Activated gamma-delta T cell treated with anti-CD3 and anti-CD28 coated beads, Interleukin-2, amount 50 U/mL, for 16 hours (primary cell): ENCODE data around the gene PDZD8.

Experiments used
- DNase-seq: peaks from one replicate; pipeline ENCODE4 v3.0.0-alpha.2; 2020; ENCODE audit warnings: low read depth

PDZD8 gene, protein sequence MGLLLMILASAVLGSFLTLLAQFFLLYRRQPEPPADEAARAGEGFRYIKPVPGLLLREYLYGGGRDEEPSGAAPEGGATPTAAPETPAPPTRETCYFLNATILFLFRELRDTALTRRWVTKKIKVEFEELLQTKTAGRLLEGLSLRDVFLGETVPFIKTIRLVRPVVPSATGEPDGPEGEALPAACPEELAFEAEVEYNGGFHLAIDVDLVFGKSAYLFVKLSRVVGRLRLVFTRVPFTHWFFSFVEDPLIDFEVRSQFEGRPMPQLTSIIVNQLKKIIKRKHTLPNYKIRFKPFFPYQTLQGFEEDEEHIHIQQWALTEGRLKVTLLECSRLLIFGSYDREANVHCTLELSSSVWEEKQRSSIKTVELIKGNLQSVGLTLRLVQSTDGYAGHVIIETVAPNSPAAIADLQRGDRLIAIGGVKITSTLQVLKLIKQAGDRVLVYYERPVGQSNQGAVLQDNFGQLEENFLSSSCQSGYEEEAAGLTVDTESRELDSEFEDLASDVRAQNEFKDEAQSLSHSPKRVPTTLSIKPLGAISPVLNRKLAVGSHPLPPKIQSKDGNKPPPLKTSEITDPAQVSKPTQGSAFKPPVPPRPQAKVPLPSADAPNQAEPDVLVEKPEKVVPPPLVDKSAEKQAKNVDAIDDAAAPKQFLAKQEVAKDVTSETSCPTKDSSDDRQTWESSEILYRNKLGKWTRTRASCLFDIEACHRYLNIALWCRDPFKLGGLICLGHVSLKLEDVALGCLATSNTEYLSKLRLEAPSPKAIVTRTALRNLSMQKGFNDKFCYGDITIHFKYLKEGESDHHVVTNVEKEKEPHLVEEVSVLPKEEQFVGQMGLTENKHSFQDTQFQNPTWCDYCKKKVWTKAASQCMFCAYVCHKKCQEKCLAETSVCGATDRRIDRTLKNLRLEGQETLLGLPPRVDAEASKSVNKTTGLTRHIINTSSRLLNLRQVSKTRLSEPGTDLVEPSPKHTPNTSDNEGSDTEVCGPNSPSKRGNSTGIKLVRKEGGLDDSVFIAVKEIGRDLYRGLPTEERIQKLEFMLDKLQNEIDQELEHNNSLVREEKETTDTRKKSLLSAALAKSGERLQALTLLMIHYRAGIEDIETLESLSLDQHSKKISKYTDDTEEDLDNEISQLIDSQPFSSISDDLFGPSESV

DNA sequence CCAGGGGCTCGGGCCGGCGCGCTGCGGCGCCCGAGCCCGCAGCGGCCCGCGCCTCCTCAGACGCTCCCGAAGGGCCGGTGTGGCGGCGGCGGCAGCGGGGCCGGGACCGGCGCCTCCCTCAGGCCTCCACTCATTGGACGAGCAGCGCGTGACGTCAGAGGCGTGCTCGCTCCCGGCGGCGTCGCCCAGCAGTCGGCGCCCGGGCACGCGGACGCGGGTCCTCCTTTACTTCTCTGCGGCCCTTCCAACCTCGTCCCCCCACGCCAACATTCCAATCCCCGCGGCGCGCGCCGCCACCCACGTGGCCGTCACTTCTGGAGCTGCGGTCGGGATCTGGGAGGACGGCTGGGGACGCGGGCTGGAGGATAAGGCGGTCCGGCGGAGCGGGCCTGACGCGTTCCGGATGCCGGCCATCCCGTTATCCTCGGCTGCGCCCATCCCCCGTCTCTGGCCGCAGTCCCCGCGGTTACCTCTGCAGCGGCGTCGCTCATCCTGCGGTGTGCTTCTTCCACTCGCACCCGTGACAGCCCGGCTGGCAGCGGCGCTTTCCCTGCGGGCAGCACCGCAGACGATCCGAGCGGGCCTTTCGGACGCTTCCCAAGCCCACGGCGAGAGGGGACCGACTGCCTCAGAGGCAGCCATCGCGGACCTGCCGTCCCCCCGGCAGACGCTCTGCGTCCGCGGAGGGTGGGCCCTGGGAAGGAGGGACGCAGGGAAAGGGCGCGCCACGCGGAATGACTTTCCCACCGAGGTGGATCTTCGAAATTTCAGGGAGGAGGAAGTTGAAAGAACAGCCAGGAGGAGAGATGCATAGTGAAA lies at the start of gene PDZD8:
Gene PDZD8, minus strand, starts transcription at position 81 of the 819 bp plus-strand sequence. CDS start 213 bp downstream, outside the sequence.
- DNase-seq = peak; percentile 81

DNA sequence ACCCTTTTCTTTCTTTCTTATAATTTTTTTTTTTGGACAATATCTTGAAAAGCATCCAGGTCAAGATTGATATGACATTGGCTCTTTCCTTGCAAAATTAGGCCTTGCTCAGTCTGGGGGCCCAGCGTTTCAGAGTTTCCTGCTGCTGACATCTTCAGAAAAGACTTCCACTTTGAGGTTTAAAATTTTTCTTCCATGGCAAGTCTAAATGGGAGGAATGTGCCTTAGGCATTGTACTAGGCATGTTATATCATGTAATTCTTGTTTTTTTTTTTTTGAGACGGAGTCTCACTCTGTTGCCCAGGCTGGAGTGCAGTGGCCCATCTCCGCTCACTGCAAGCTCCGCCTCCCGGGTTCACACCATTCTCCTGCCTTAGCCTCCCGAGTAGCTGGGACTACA lies 48.9 kb upstream of the PDZD8 start:
- no peak for DNase-seq

DNA sequence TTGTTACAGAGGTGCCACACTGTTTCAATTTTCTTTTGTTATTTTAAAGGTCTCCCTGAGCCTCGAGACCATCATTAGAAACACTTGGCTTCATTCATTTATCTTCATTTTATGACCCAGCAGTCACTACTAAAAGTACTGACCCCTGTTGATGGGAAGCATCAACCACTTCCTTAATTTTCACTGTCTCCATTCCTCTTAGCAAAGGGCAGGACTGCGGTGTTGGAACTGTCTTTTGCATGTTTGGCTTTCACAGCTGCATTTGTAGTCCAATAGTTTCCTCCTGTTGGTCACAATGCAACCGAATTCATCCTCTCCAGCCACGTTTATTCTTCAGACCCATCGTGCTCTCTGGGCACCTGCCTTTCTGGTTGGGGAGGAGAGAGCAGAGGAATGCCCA lies 46.7 kb upstream of the PDZD8 start:
- DNase-seq = no peak

DNA sequence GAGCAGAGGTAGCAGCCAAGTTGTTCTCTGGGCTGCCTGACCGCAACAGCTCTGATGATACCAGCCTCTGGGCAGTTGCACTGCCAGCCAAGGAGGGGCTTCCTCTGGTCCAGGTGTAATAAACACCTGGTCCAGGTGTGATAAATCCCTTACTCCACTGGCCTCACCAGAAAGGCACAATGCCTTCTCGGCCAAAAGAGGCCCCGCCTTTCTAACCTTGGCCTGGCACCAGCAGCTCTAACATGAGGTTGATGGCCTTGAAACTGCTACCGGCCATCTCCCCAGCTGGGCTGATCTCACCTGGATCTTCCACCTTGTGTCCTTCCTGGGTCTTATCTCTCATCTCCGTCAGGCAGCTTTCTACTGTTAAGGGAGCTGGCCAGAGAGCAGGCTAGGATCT lies 45.5 kb upstream of the PDZD8 start:
- DNase-seq = no peak

DNA sequence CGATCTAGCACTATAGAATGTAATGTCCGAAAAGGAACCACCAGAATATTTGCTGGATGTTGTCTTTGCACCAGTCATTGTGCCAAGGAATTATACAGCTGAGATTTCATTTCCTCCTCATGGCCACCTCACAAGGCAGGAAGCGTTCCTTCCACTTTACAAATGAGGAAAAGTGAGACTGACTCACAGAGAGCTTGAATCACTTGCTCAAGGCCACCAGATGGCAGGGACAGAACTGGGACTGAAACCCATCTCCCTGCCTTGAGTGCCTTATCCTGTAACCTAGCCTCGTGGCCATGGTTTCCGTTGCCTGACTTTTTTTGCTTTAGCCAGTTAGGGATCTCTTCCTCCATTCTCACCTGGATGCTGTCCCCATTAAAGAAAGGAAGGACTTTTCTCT lies 44.7 kb upstream of the PDZD8 start:
- no peak for DNase-seq

DNA sequence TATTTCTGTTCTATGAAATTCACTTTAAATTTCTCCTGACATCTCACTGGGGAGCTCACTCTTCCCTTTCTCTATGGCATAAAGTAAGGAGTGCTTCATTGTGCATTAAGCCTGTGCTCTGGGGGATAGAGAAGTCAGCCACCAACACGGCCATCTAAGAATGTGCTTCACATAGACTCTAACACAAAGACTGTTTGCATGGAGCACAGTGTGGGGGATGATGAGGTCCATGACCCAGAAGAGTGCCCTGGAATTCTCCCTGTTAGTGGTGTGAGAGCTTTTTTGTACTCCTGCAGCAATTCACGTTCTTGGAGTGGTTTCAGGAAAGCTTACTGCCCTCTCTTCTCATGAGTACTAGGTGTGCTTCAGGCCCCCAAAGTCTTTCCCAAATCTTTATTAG lies 43.9 kb upstream of the PDZD8 start:
- DNase-seq = no peak

DNA sequence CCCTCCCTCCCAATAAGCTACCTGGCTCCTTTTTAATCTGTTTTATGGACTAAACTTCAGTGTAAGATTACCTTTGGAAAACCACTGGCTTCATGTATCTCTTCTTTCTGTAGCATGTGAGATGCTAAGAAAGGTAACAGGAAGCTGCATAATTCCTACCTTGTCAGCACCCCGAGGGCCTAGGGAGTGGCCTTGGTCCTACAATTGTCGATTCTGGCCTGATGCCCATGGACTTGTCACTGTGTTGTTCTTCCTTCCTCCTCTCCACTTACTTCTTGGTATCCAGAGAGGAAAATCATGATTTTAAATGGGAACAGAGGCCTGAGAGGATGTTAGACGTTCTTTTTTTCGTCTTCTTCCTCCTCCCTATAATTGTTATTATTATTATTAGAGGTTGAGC lies 42.9 kb upstream of the PDZD8 start:
- no peak for DNase-seq

DNA sequence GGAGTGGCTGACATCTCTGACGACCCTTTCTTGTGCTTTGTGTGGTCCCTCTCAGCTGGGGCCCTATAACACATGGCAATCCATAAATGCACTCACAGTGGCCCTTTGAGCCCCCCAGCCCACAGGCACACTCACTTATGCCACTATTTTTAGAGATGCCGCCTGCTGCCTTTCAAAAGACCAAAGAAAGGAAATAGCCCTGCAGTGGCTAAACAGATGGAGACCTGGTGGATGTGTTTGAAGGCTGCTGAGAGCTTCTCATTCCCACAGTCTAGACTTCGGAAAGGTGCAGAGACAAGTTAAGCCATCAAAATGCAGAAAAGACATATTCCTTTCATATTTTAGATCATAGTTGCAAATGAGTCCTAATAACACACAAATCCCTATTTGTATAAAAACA lies 42.0 kb upstream of the PDZD8 start:
- no peak for DNase-seq

DNA sequence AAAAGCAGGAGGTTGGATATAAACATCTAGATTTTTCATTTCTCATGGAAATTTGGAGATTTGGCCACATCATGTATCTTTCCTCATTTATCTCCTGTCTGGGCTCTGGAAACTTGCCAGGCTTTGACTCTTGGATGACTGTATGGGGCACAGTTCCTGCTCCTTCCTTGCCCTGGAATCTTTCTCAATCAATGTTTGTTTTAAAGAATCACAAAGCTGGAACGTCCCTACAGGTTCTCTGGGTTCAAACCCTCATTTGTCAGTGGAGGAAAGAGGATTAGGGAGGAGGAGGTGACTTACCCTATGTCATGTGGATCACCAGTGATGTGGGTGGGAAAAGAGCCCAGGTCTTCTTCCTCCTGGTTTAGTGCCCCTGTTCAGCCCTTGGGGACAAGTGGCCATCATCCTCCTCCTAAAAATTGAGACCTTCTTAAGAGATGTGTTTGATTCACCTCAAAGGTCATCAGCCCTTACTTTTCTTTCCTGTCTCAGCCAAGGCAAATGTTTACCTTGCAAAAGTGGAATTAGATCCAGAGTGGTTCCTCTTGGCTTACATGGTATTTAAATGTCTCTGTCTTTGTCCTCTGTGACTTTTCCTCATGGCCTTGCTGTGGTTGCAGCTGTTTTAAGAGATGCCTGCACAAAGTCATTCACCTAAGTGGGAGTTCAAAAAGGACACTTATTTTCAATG lies 38.8 kb upstream of the PDZD8 start:
- no peak for DNase-seq

DNA sequence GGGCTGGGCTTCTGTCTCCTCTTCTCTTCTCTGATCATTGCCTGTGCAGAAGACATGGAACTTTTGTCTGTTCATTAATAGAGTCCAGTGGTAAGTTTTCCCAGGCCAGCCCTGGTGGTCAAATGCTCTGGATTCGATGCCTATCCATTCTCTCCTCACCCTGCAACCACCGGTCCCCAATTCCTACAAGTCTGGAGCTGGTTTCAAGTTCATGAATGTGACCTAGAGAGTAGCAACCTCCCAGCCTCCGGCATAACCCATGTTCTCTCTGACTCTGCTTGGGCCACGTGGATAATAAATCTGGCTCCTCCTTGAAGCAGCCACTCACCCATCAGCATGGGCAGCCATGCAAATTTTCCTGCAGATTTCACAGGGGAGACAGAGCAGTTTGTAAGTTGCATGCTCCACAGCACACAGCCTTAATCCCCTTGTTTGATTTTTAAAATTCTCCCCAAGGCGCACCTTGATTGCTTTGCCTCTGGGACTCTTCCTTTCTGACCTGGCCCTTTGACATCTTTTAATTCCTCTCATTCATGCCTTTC lies 37.3 kb upstream of the PDZD8 start:
- no peak for DNase-seq

DNA sequence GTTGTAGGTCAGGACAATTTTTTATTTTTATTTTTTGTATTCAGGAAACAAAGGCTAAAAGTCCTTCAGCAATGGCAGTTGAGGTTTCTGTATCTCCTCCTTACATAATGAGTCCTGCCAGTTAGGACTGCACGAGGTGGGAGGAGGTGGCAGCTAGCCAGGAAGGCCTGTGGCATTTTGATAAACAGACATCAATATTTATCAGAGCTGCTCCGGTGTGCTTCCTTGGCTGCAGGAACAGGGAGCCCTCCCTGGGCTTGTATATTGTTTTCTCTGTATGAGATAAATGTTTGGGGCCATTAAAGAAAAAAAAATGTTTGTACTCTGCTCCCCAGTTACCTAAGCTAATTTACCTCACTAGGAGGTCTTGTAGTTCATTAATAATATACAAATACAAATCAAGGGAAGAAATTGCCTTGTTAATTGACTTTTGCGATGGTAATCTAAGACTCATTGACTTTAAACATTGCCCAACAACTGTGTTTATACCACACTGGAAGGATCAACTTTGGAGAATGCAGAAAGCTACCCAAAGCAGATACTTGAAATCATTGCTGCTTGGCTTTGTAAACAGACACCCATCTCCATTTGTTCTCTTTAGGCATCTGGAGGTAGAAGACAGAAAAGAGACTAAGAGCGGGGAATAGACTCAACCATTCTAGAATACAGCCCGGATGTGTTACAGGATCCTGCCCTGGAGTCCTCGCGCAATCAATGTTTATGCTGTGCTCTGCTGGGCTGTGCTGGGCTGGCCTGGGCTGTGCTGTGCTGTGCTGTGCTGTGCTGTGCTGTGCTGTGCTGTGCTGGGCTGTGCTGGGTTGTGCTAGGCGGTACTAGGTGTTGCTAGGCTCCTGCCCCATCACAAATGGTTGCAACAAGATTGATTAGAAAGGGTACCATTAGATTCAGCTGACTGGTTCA lies 36.5 kb upstream of the PDZD8 start:
- DNase-seq = no peak

DNA sequence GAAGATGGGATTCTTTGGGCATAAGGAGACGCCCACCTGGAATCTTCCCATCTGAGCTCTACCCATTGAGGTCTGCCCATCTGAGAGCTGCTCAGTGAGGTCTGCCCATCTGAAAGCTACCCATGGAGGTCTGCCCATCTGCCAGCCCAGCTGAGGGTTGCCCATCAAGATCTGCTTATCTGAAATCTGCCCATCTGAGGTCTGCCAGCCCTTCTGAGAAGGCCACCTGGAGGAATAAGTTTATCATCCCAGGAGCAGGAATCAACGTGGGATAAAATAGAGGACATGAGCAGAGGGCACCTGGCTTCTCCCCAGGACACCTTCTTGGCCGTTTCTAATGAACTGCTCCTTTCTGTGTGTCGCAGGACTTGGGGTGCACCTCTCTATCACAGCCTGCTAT lies 35.3 kb upstream of the PDZD8 start:
- DNase-seq = no peak

DNA sequence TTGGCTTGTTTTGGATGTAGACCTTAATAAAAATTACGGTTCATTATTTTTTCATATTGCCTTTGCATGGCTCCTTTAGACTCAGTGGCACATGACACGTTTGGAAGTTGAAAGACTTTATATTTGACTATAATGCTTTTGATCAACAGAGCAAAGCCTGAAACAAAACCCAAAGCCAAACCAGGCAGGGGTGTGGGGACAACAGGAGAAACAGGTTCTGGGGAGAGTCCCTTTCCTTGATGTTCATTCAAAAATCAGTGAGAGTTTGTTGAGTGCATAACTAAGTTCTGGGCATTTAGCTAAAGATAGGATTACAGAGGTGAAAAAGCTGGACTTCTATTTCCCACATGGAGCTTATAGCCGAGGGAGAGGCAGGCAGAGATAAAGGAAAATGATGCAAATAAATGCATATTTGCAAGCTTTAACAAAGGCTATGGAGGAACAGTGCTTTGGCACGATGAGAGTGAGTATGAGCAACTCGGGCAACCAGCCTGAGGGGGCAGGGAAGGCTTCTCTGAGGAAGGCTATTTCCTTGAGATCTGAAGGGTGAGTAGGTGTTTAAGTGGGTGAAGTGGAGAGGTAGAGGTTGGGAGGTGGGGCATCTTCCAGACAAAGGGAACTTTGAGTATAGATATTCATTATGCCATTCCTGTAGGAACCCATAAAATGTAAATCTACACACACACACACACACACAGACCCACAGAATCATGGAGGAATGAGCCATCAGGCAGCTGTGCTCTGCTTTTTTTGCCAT lies 34.5 kb upstream of the PDZD8 start:
- no peak for DNase-seq

DNA sequence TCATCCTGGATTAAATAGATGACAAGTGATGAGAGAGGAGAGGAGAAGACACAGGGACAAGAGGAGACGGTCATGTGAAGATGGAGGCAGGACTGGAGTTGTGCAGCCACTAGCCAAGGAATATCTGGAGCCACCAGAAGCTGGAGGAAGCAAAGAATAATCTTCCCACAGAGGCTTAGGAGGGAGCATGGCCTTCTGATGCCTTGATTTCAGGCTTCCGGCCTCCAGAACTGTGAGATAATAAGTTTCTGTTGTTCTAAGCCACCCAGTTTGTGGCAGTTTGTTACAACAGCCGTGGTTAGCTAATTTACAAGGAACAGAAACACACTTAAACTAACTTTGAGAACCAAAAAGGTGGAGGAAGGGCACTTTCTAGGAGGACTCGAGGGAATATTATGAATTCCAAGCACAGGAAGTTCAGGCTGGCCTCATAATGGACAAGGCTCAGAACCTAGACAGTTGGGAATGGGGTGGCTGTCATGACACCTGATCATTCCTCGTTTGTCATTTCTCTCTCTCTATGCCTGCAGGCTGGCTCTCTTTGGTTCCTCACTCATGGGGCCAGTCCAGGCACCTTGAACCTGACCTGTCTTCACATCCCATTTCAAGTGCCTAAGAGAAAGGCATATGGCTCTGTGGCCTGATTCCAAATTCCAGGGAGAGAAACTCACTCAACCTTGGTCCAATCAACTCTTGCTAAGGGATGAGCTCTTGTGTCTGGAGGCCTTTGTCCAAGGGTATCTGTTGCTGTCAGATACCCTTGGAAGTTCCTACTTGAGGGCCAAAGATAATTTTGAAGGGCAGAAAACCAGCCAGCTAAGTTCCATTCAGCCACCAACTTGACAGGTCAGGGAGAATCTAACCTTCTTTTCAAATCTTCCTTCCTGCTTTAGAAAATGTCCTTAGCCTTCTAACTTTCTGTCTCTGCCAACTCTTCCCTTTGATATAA lies 33.5 kb upstream of the PDZD8 start:
- DNase-seq = no peak

DNA sequence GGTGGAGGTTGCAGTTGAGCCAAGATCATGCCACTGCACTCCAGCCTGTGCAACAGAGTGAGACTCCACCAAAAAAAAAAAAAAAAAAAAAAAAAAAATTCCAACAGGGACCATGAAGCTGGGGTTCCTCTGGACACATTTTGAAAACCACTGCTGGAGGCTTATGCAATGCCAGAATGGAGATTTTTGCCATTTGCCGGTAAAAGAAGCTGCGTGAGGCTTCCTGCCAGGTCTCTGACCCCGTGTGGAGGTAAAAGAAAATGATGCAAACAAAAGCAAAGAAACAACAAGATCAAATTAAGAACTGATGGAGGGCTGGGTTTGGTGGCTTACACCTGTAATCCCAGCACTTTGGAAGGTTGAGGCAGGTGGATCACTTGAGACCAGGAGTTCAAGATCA lies 30.5 kb upstream of the PDZD8 start:
- DNase-seq = no peak

DNA sequence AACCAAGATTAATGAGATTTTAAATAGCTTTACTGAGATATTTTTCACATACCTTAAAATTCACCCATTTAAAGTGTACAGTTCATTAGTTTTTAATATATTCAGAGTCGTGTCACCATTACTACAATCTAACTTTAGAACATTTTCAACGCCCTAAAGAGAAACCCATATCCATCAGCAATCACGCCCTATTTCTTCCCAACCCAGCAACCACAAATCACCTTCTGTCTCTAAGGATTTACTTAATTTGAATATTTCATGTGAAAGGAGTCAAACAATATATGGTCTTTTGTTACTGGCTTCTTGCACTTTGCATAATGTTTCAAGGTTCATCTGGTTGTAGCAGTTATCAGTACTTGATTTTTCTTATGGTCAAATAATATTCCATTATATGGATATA lies 25.1 kb upstream of the PDZD8 start:
- no peak for DNase-seq

DNA sequence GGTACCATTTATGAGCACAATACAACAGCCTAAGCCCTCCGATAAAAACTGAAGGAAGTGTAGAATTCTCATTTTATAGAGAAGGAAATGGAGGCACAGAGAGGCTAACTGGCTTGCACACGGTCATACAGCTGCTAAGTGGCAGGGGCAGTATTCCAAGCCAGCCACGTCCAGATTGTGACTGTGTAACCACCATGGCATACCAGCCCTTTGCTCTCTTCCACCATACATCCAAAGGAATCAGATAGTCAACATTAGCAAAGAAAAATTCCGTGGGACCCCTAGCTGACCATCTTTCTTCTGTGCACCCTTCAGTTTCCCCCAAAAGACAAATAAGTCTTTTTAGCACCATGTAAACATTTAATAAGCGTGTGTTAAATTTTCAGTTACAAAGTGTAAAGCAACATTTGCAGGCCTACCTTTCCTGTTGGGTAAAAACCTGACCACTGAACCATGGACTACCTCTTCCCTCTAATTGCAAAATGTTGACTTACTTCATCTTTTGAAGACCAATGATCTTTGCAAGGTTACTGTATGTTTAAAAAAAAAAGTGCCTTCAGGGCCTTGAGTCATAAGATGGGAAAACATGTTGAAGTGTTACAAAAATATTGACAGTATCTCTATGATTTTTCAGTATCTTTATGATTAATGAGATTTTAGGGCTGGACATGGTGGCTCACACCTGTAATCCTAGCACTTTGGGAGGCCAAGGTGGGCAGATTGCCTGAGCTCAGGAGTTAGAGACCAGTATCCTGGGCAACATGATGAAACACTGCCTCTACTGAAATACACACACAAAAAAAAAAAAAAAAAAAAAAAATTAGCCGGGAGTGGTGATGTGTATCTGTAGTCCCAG lies 24.3 kb upstream of the PDZD8 start:
- no peak for DNase-seq
